Epidermal melanocyte (primary cell): ENCODE data around the gene SLC36A4.
"Not testable (repeated sequence)": the region's sequence is repeated elsewhere in the genome, so short reads cannot be mapped to it uniquely, and the experiment has no call there.

ENCODE experiments used
- DNase-seq: peaks from one replicate; pipeline ENCODE4 v3.0.0; 2011; ENCODE audit warnings: low spot score; ENCODE audit not compliant: insufficient read length

The SLC36A4 gene

GRCh38 chr11:93194673-93195291 is 3.0 kb downstream of the SLC36A4 start:
- no peak for DNase-seq

GRCh38 chr11:93193731-93194130 is 4.1 kb downstream of the SLC36A4 start:
- no peak for DNase-seq

GRCh38 chr11:93192163-93192562 is 5.6 kb downstream of the SLC36A4 start:
- no peak for DNase-seq

GRCh38 chr11:93189462-93189861 is 8.3 kb downstream of the SLC36A4 start:
- no peak for DNase-seq

GRCh38 chr11:93188726-93189125 is 9.1 kb downstream of the SLC36A4 start:
- no peak for DNase-seq

- no peak for DNase-seq
Observed at GRCh38 chr11:93187290-93187689, 10.5 kb downstream of the SLC36A4 start.

GRCh38 chr11:93177891-93178290 is 19.9 kb downstream of the SLC36A4 start:
- not testable (repeated sequence) for DNase-seq

- no peak for DNase-seq
Observed at GRCh38 chr11:93169950-93170561, 27.7 kb downstream of the SLC36A4 start.

DNA sequence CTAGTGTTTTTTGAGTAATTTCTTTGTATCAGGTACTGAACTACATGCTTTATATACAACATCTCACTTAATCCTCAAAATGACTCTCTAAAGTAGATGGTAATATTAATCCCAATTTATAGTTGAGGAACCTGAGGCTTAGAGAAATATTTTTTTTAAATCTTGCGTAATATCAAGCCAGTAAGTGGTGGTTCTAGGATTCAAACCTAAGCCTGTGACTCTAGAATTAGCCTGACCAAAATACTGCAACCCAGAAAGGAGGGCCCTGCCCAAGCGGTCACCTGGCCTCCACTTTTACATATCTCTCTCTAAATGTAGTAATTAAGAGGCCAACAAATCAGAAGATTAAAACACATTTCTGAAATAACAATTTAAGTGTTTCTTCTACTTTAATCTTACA is 28.6 kb downstream of the SLC36A4 start:
- DNase-seq: no peak

GRCh38 chr11:93166862-93167261 is 30.9 kb downstream of the SLC36A4 start:
- DNase-seq: no peak

DNA sequence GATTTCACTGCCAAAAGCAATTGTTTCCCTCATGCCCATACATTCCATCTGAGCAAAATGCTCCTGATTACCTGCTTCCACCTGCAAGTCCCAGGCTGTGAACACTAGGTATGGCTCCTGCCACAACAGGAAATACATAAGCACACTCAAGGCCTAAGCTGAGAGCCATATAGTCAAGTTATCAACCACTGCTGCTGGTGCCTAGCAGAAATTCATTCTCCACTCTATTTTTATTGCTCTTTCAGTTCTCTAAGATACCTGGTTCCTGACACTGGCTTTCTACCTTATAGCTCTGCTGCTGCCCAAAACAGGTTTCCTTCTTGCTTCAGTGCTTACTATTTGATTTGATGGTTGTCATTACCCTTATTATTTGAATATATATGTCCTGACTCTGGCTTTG is 31.6 kb downstream of the SLC36A4 start:
- no peak for DNase-seq

- no peak for DNase-seq
Observed at GRCh38 chr11:93160808-93161207, 37.0 kb downstream of the SLC36A4 start.

DNA sequence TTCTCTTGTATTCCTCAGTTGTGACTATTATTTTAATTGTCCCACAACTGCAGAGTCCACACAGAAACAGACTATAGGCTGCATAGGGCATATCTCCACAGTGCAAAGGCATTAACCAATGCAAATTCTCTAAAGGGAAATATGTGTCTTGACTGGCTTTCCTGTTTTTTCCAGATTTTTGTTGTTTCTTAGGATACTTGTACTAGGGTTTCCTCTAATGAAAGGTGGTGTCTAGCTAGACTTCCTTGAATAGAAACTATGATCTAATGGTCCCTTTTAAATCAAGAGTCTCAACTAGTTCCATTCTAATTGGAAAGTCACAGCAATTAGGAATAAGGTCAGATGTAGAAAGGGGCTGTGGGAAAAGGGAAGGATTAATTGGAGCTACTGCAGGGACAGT is 37.6 kb downstream of the SLC36A4 start:
- no peak for DNase-seq

GRCh38 chr11:93159721-93160120 is 38.1 kb downstream of the SLC36A4 start:
- no peak for DNase-seq

- DNase-seq: no peak
Observed at GRCh38 chr11:93155738-93156137, 42.1 kb downstream of the SLC36A4 start.

DNA sequence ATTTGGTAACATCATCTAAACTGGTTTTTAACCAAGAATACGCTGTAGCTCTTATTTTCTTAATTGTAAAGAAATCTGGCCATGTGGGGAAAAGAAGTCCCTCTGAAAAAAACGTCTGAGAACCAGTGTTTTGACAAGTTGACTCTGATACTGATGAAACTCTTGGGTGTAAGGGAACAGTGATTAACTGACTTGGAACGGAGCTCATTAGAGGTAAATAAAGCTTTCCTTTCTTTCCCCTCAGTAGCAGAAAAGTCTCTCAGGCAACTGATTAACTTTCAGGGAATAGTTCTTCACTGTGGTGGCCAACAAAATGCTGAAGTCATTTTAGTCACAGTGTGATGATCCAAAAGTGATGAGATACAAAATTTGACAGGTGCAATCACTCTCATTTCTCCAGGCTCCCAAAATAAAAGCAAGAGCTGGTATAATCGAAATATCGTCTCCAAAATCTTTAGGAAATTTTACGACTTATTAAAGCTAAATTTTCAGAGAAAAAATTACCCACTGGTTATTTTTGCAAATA is 52.3 kb downstream of the SLC36A4 start:
- no peak for DNase-seq

DNA sequence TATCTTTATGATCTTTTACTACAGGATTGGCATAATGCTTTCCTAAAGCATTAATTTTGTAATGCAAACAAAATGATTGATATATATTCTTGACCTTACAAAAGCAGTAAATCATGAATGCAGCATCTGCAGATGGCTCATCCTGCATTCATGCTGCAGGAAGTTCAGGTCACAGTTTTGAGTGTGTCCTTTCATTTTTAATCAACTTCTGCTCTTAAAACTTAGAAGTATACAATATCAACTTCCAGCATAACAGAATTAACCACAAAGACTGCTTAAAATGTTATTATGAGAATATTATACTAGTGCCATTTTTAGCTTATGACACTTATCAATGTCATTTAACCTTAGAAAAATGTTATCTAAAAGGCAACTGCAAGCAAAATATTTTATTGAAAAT is 54.0 kb downstream of the SLC36A4 start:
- no peak for DNase-seq

- no peak for DNase-seq
Observed at GRCh38 chr11:93143186-93143585, 54.6 kb downstream of the SLC36A4 start.

- DNase-seq: no peak
Observed at GRCh38 chr11:93133488-93134109, 64.2 kb downstream of the SLC36A4 start.

DNA sequence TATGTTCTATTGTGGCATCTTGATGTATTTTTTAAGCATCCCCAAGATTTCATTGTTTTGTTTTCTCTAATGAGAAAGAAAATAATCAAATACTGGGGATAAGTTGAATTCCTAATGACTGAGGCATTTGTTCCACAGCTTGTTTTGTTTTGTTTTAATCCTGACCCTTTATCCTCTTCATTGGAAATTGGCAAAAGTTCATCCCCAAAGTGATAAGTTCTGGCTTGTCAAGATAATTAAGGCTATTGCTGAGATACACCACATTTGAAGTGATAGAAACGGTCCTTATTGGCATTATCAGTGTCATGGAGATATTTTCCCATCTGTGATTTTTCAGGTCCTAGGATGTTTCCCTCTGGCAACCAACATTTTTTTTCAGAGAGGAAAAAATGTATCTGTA is 65.0 kb downstream of the SLC36A4 start:
- no peak for DNase-seq

DNA sequence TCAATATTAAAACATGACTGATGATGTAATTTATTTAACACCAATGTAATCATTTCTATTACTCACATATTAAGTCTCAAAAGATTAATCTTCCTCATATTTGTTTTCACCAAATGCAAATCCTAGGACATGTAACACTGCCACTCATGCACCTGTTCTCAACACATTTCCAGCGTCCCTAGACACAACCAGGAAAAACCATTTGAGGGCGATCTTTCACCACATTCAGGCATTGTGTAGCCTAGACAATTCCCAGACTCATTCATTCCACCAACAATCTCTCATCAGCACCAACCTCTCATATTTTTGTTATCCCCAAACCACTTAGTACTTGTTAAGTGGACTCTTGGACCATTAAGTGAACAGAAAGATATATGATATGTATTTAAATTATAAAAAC is 66.1 kb downstream of the SLC36A4 start:
- DNase-seq: no peak

GRCh38 chr11:93128574-93128973 is 69.2 kb downstream of the SLC36A4 start:
- no peak for DNase-seq
